T follicular helper cell (primary cell): ENCODE data around the gene KLHL5.
"Not testable (repeated sequence)": the region's sequence is repeated elsewhere in the genome, so short reads cannot be mapped to it uniquely, and the experiment has no call there.

Experiments used
- DNase-seq: peaks from one replicate; pipeline ENCODE4 v3.0.0-alpha.2; 2020; ENCODE audit warnings: low read depth
- total RNA-seq, 2 experiments: gene quantifications; one replicate each; lab custom pipeline; 2026; lab: John Stamatoyannopoulos, UW

The KLHL5 gene
- total RNA-seq, result 44.2 to 56.6 reads per million in 2 experiments

GRCh38 chr4:39062094-39062769 is at the start of gene KLHL5:
KLHL5 (plus strand) TSS chr4:39062232; CDS start chr4:39062653, 421 bp downstream.
- no peak for DNase-seq

- no peak for DNase-seq
Measured at GRCh38 chr4:39014028-39014427, 48.0 kb upstream of the KLHL5 start.

GRCh38 chr4:39020130-39020529 is 41.9 kb upstream of the KLHL5 start:
- no peak for DNase-seq

GRCh38 chr4:39021631-39022030 is 40.4 kb upstream of the KLHL5 start:
- DNase-seq, result no peak

- DNase-seq, result no peak
Measured at GRCh38 chr4:39022241-39022640, 39.8 kb upstream of the KLHL5 start.

- no peak for DNase-seq
Measured at GRCh38 chr4:39023059-39023458, 39.0 kb upstream of the KLHL5 start.

GRCh38 chr4:39024311-39024865 is 37.6 kb upstream of the KLHL5 start:
- no peak for DNase-seq

GRCh38 chr4:39025552-39026085 is 36.4 kb upstream of the KLHL5 start:
- no peak for DNase-seq

GRCh38 chr4:39026096-39026495 is 35.9 kb upstream of the KLHL5 start:
- no peak for DNase-seq

GRCh38 chr4:39029752-39030694 is 32.0 kb upstream of the KLHL5 start:
- DNase-seq, result no peak

GRCh38 chr4:39030725-39031124 is 31.3 kb upstream of the KLHL5 start:
- DNase-seq, result no peak

- DNase-seq, result not testable (repeated sequence)
Measured at GRCh38 chr4:39031590-39032020, 30.4 kb upstream of the KLHL5 start.

- DNase-seq, result no peak
Measured at GRCh38 chr4:39032218-39033085, 29.6 kb upstream of the KLHL5 start, which contains the start of gene TMEM156. TMEM156 (minus strand) TSS chr4:39032409; CDS start chr4:39032313, 96 bp downstream.

- DNase-seq, result no peak
Measured at GRCh38 chr4:39036172-39036571, 25.9 kb upstream of the KLHL5 start.

GRCh38 chr4:39037491-39037825 is 24.6 kb upstream of the KLHL5 start:
- DNase-seq, result no peak

- DNase-seq, result no peak
Measured at GRCh38 chr4:39037941-39038340, 24.1 kb upstream of the KLHL5 start.

GRCh38 chr4:39039108-39039507 is 22.9 kb upstream of the KLHL5 start:
- DNase-seq, result no peak

GRCh38 chr4:39042366-39042765 is 19.7 kb upstream of the KLHL5 start:
- DNase-seq, result no peak

- no peak for DNase-seq
Measured at GRCh38 chr4:39043058-39043860, 18.8 kb upstream of the KLHL5 start.

- peak; percentile 17 for DNase-seq
Measured at GRCh38 chr4:39043861-39044363, 18.1 kb upstream of the KLHL5 start.
